ENCODE data around the gene HTT.

HTT gene

GRCh38 chr4:3112201-3112600 is 37.7 kb downstream of the HTT start:
- TF ChIP-seq CTCF (IDR thresholded peaks at IDR 0.05): no peak

- no peak for TF ChIP-seq CTCF (IDR thresholded peaks at IDR 0.05)
These were observed 38.4 kb downstream of the HTT start for GRCh38 chr4:3112609-3113469.

- TF ChIP-seq CTCF (IDR thresholded peaks at IDR 0.05): no peak
These were observed 39.9 kb downstream of the HTT start for GRCh38 chr4:3114377-3114776.

GRCh38 chr4:3115637-3116270 is 41.3 kb downstream of the HTT start:
- TF ChIP-seq CTCF (IDR thresholded peaks at IDR 0.05): no peak

GRCh38 chr4:3116955-3117354 is 42.5 kb downstream of the HTT start:
- TF ChIP-seq CTCF (IDR thresholded peaks at IDR 0.05): no peak

- no peak for TF ChIP-seq CTCF (IDR thresholded peaks at IDR 0.05)
These were observed 43.8 kb downstream of the HTT start for GRCh38 chr4:3118312-3118711.

- no peak for TF ChIP-seq CTCF (IDR thresholded peaks at IDR 0.05)
These were observed 45.0 kb downstream of the HTT start for GRCh38 chr4:3119464-3119863.

Data from LNCAP (cell line).